HEK293T (cell line): ENCODE measurements around the gene UCN2.

ENCODE experiments used
- CTCF ChIA-PET: fragments of 350-600 bp; formaldehyde crosslinking; extraction: SDS; loops from one replicate; lab custom pipeline; 2021; ENCODE audit warnings: antibody characterized with exemption, inconsistent platforms; lab: Yijun Ruan, JAX
- POLR2A ChIA-PET: fragments of 350-600 bp; formaldehyde crosslinking; extraction: SDS; loops from one replicate; lab custom pipeline; 2020; ENCODE audit warnings: antibody characterized with exemption, inconsistent platforms; lab: Yijun Ruan, JAX
- DNase-seq: peaks from one replicate; pipeline ENCODE4 v3.0.0; 2012; ENCODE audit warnings: mixed read lengths; ENCODE audit errors: extremely low spot score
- ARNT ChIP-seq: fragments of 450-650 bp; IDR thresholded peaks from 2 replicates; pipeline ENCODE4 v1.6.1; 2017; ENCODE audit warnings: mild to moderate bottlenecking
- BHLHE40 ChIP-seq: fragments of 450-650 bp; IDR thresholded peaks from 2 replicates; pipeline ENCODE4 v1.6.1; 2016; ENCODE audit warnings: mild to moderate bottlenecking, moderate library complexity, borderline replicate concordance
- CTBP1 ChIP-seq: fragments of 450-650 bp; IDR thresholded peaks from 2 replicates; pipeline ENCODE4 v1.6.1; 2016; ENCODE audit warnings: borderline replicate concordance
- ELF4 ChIP-seq: fragments of 450-650 bp; IDR thresholded peaks from 2 replicates; pipeline ENCODE4 v1.6.1; 2017; ENCODE audit warnings: antibody characterized with exemption
- FOXA1 ChIP-seq: fragments of 450-650 bp; IDR thresholded peaks from 2 replicates; pipeline ENCODE4 v1.6.1; 2016; ENCODE audit warnings: mild to moderate bottlenecking
- FOXK2 ChIP-seq: fragments of 450-650 bp; IDR thresholded peaks from 2 replicates; pipeline ENCODE4 v1.6.1; 2016; ENCODE audit warnings: mild to moderate bottlenecking
- FOXM1 ChIP-seq: fragments of 450-650 bp; IDR thresholded peaks from 2 replicates; pipeline ENCODE4 v1.6.1; 2017; ENCODE audit warnings: mild to moderate bottlenecking, borderline replicate concordance
- HDGF ChIP-seq: fragments of 450-650 bp; IDR thresholded peaks from 2 replicates; pipeline ENCODE4 v1.6.1; 2017; ENCODE audit warnings: antibody characterized with exemption, borderline replicate concordance
- L3MBTL2 ChIP-seq: fragments of 450-650 bp; conservative IDR thresholded peaks from 2 replicates; pipeline ENCODE4 v1.6.1; 2016; ENCODE audit warnings: mild to moderate bottlenecking
- LEF1 ChIP-seq: fragments of 450-650 bp; IDR thresholded peaks from 2 replicates; pipeline ENCODE4 v1.6.1; 2017; ENCODE audit warnings: mild to moderate bottlenecking, borderline replicate concordance
- NFRKB ChIP-seq: fragments of 450-650 bp; IDR thresholded peaks from 2 replicates; pipeline ENCODE4 v1.6.1; 2016; ENCODE audit warnings: mild to moderate bottlenecking, moderate library complexity
- SP1 ChIP-seq: fragments of 450-650 bp; IDR thresholded peaks from 2 replicates; pipeline ENCODE4 v1.6.1; 2017
- SUZ12 ChIP-seq: fragments of 450-650 bp; IDR thresholded peaks from 2 replicates; pipeline ENCODE4 v1.6.1; 2016; ENCODE audit warnings: mild to moderate bottlenecking
- TARDBP ChIP-seq: fragments of 450-650 bp; IDR thresholded peaks from 2 replicates; pipeline ENCODE4 v1.6.1; 2016
- ZNF384 ChIP-seq: fragments of 450-650 bp; IDR thresholded peaks from 2 replicates; pipeline ENCODE4 v1.6.1; 2016
- TF ChIP-seq, protein P1 (sequence below): fragments of 450-650 bp; IDR thresholded peaks from 2 replicates; pipeline ENCODE4 v1.6.1; 2016

Gene UCN2

DNA sequence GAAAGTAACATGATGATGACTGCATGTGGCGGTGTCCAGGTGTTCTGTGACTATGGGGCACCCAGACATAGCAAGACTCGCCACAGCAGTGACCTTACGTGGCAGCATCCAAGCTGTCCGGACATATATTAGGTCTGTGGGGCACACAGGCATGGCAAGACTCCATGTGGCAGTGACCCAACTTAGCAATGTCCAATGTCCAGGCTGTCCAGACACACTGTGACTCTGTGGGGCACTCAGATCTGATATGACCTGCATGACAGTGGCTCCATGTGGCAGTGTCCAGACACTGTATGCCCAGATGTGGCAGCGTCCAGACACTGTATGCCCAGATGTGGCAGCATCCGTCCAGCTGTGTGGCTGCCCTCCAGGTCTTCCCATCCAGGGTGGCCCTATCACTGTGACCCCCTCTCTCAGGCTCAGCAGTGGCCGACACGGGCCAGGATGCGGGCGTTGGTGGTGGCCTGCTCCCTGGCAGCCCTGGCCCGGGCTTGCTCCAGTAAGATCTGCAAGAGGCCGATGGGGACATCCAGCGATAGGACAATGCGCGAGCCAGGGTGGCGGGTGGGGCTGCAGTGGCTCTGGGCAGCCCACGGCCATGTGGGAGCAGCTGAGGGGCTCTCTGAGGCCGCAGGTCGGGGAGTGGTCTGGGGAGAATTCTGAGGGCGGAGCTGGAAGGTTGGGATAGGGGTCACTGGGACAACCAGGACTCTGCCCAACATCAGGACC, 1.1 kb downstream of the UCN2 start:
- CTCF ChIA-PET: interaction anchor here (0.6 to 2.5 kb wide), 2 partner anchors 22 to 73 kb away, joined by 5 to 7 read pairs; partner anchors contain the start of gene SLC26A6
- no peak for DNase-seq
- POLR2A ChIA-PET: no interaction called here
- TF ChIP-seq CTBP1: no peak
- no peak for TF ChIP-seq HDGF
- no peak for TF ChIP-seq L3MBTL2
- no peak for TF ChIP-seq LEF1
- no peak for TF ChIP-seq ZNF384
- no peak for TF ChIP-seq FOXM1
- TF ChIP-seq TARDBP: no peak
- TF ChIP-seq SP1: no peak
- no peak for TF ChIP-seq BHLHE40
- TF ChIP-seq ELF4: no peak
- TF ChIP-seq NFRKB: no peak
- TF ChIP-seq FOXA1: no peak
- no peak for TF ChIP-seq SUZ12
- TF ChIP-seq FOXK2: no peak
- TF ChIP-seq ARNT: no peak
- TF ChIP-seq, protein P1, sequence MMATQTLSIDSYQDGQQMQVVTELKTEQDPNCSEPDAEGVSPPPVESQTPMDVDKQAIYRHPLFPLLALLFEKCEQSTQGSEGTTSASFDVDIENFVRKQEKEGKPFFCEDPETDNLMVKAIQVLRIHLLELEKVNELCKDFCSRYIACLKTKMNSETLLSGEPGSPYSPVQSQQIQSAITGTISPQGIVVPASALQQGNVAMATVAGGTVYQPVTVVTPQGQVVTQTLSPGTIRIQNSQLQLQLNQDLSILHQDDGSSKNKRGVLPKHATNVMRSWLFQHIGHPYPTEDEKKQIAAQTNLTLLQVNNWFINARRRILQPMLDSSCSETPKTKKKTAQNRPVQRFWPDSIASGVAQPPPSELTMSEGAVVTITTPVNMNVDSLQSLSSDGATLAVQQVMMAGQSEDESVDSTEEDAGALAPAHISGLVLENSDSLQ: no peak

DNA sequence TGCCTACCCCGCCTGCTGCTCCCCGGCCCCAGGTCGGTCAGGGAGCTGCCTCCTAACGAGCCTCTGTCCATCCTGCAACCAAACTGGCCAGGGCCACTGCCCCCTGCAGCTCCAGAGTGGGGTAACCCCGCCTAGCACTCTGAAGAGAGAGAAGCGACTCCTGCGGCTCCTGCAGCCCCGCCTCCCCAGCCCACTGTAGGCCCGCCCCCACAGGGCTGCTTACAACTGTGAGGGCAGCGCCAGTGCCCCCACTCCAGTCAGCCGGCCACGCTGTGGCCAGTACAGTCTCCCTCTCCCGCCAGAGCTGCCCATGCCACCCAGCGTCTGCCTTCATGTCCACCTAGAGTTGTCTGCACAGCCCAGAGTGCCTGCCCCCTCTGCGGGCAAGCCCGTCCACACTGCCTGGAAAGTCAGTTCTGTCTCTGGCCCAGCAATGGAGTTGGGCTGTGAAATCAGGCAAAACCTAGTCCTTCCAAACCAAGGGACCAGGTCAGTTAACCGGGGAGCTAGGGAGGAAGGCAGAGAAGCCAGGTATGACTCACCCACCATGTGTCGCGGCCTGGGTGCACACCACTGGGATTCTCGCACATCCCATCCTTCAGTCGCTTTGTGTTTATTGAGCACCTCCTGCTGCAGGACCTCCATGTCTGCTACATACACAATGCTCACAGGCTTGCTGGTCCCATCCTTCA, 2.4 kb downstream of the UCN2 start:
- DNase-seq: no peak
- ChIA-PET CTCF (interaction anchor here (1.0 to 2.5 kb wide), 2 partner anchors 74 to 125 kb away, joined by 3 to 7 read pairs; partner anchors contain the start of gene SLC26A6), POLR2A (interaction anchor here (1.3 kb wide), 1 partner anchor 115 kb away, joined by 4 read pairs; the partner anchor contains the start of gene ATRIP)
- TF ChIP-seq FOXK2 (no peak), NFRKB (no peak), SP1 (no peak), ARNT (no peak), L3MBTL2 (no peak), LEF1 (no peak), BHLHE40 (no peak)

DNA sequence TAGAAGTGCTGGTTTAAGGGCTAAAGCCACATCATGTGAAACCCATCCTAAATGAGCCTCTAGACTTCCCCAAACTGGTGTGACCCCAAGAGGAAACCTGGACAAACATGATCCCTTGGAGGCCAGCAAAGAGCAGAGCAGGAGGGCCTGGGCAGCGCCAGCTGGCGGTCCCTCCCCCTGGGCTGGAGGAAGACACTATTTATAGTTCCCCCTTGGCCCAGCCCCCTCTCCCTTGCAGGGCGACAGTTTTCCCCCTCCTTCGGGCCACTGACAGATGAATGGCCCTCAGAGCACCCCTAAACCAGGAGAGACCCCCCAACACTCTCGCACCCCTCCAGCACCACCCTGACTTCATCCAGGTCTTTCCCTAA, 2.9 kb downstream of the UCN2 start:
- ChIA-PET CTCF (interaction anchor here (2.5 kb wide), 1 partner anchor 75 kb away, joined by 7 read pairs; the partner anchor contains the start of gene SLC26A6), POLR2A (interaction anchor here (1.3 kb wide), 1 partner anchor 114 kb away, joined by 4 read pairs; the partner anchor contains the start of gene ATRIP)
- no peak for TF ChIP-seq L3MBTL2
- no peak for TF ChIP-seq BHLHE40
- no peak for DNase-seq

DNA sequence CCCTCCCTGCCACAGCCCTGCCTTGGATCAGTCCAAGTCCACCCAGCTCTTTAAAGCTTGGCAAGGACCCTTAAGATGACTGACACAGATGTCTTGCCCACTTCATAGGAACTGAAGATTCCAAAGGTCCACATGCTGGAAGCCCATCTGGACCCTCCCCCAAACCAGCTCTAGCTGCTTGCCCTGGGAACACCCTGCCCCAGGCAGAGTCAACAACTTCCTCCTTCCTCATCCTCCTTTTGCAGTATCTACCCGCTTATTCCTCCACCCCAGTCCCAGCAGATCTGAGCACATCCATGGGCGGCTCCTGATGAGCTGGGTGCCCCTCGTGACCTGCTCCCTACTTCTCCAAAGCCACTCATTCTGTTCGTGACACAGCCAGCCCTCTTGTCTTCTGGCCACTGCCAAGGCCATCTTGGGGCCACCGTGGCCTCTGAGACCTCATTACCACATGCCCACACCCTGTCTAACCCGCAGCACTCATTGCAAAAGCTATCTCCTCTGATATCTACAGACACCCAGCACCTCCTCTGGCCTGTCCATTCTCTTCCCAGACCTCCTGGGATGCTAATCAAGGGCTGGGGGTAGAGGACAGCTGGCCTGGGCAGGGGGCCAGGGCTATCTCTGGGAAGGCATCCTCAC, 5.0 kb downstream of the UCN2 start:
- no peak for DNase-seq
- TF ChIP-seq SUZ12 (no peak), TARDBP (no peak), BHLHE40 (no peak), ZNF384 (no peak), NFRKB (no peak), FOXM1 (no peak), L3MBTL2 (no peak), FOXK2 (no peak), HDGF (no peak), CTBP1 (no peak), SP1 (no peak), ELF4 (no peak), LEF1 (no peak), ARNT (no peak), FOXA1 (no peak)
- TF ChIP-seq, protein P1: no peak
- ChIA-PET CTCF (interaction anchor here (0.6 to 1.1 kb wide), 7 partner anchors 9 to 239 kb away, joined by 3 to 7 read pairs (median 4); no protein-coding TSS in a partner anchor), POLR2A (interaction anchor here (0.6 to 3.3 kb wide), 4 partner anchors 8 to 85 kb away, joined by 3 to 19 read pairs (median 4); partner anchors contain the start of gene SLC26A6)

DNA sequence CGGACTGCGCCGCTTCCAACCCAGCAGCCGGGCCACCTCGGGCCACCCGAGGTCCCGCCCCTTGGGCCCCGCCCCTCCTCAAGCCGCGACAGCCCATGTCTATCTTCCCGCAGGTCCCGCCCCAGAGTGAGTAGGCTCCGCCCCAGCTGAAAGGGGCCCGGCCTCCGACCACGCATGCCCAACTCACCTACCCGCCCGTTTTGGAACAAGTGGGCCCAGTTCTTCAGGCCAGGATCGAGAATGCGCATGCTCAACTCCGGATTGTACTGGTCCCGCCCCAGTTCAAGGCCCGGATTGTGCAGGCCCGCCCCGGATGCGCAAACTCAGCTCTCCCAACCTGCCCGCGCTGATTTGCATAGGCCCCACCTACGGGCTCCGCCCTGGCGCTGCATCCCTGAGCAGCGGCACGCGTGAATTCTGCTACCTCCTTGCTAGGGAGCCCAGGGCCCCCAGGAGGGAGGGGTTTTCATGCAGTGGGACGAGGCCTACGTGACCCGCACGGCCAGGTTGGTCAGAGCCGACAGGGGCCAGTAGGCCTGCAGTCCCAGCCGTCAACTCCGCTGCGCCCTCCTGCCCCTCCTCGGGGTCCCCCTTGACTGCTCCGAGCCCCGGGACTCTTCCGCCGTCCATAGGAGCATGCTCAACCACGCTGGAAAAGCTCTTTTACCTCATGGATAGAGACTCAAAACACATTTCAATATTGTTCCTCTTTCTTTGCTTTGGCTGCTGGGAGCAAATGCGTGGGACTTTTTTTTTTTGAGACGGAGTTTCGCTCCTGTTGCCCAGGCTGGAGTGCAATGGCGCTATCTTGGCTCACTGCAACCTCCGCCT, 6.6 kb downstream of the UCN2 start, which contains the start of gene PFKFB4:
Gene PFKFB4, minus strand, starts transcription at position 8 of the 831 bp plus-strand sequence. CDS start 26 bp downstream, outside the sequence.
- CTCF ChIA-PET: interaction anchor here (1.0 to 2.0 kb wide), 3 partner anchors 8 to 121 kb away, joined by 5 to 18 read pairs (median 5); partner anchors contain the start of gene SLC26A6
- POLR2A ChIA-PET: interaction anchor here (0.5 to 3.3 kb wide), 12 partner anchors 9 to 368 kb away, joined by 3 to 19 read pairs (median 4); partner anchors contain the start of genes ATRIP, CCDC51, CDC25A and CELSR3
- DNase-seq: peak; percentile 99
- TF ChIP-seq ARNT (no peak), L3MBTL2 (peak; percentile 66; the same call in 1 of the 2 replicates), NFRKB (no peak), BHLHE40 (no peak), LEF1 (no peak), ZNF384 (no peak), HDGF (peak; percentile 90; the same call in 1 of the 2 replicates), FOXK2 (no peak), CTBP1 (no peak), SP1 (no peak), FOXA1 (no peak), SUZ12 (no peak)
- TF ChIP-seq, protein P1: peak; percentile 96
